Measurements from ENCODE around the gene KCNK17.

Gene KCNK17

GRCh38 chr6:39353698-39354315, 39.6 kb upstream of the KCNK17 start:
- DNase-seq (ENCODE audit: low read depth): no peak
- no peak overlapping the region for H3K4me3 ChIP-seq (ENCODE audit: low read depth, low read length)
- TF ChIP-seq CTCF (IDR thresholded peaks at IDR 0.05; ENCODE audit: control insufficient read depth, extremely low read depth, insufficient read depth): no peak

- H3K4me3 ChIP-seq (ENCODE audit: low read depth, low read length): no peak overlapping the region
- DNase-seq (ENCODE audit: low read depth): no peak
- TF ChIP-seq CTCF (IDR thresholded peaks at IDR 0.05; ENCODE audit: control insufficient read depth, extremely low read depth, insufficient read depth): no peak
Observed at GRCh38 chr6:39350723-39351505, 36.7 kb upstream of the KCNK17 start.

- DNase-seq (ENCODE audit: low read depth): no peak
- no peak overlapping the region for H3K4me3 ChIP-seq (ENCODE audit: low read depth, low read length)
- no peak for TF ChIP-seq CTCF (IDR thresholded peaks at IDR 0.05; ENCODE audit: control insufficient read depth, extremely low read depth, insufficient read depth)
Observed at GRCh38 chr6:39348740-39349139, 34.5 kb upstream of the KCNK17 start.

DNA sequence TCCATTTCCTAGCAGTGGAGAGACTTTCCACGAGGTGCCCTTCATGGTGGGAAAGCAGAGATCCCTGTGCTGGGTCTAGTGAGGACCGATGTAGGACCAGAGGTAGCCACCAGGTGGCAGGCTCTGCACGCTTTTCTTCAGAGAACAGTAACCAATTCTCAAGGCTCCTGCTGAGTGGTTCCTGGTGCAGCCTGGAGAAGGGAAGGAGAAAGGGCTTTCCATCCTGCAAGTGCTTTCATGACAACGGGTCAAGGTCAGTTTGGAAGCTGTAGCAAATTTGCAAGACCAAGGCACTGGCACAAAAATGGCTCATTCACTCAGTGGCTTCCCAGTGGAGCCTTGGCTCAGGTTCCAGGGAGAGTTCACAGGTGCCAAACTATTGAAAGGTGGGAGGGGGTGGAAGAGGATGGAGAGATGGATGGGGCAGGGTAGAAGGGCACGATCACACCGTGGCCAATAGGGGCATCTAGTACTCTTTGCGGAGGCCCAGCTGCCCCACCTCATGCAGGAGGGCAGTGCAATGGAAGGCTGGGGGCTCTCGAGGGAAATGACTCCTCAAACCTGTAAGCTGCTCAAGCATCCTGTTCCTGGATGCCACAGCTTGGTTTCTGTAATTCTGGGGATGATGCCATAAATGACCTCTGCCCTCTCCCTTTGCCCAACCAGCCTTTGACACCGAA, 33.8 kb upstream of the KCNK17 start:
- no peak for DNase-seq (ENCODE audit: low read depth)
- H3K4me3 ChIP-seq (ENCODE audit: low read depth, low read length): no peak overlapping the region
- peak; percentile 87 for TF ChIP-seq CTCF (IDR thresholded peaks at IDR 0.05; ENCODE audit: control insufficient read depth, extremely low read depth, insufficient read depth)

- no peak for TF ChIP-seq CTCF (IDR thresholded peaks at IDR 0.05; ENCODE audit: control insufficient read depth, extremely low read depth, insufficient read depth)
- DNase-seq (ENCODE audit: low read depth): no peak
- no peak overlapping the region for H3K4me3 ChIP-seq (ENCODE audit: low read depth, low read length)
Observed at GRCh38 chr6:39347206-39347605, 33.0 kb upstream of the KCNK17 start.

DNA sequence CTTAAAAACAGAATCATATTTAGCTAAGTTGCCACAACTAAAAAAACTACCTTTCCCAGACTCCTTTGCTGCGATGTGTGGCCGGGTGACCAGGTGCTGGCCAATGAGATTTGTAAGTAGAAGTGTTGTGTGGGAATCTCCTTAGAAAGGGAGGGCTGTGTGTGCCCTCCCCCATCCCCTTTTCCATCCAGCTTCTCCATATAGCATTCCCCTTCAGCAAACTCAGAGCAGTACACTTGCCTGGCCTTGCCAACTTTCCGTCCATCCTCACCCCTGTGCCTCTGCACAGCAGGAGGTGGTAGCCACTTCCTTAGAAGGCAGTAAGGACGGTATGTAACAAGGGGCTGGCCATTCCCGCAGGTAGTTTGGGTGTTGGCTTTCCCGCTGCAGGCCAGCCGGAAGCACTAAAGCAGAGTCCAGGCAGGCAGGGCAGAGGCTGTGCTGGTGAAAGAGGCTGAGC, 30.6 kb upstream of the KCNK17 start:
- TF ChIP-seq CTCF (IDR thresholded peaks at IDR 0.05; ENCODE audit: control insufficient read depth, extremely low read depth, insufficient read depth): no peak
- no peak overlapping the region for H3K4me3 ChIP-seq (ENCODE audit: low read depth, low read length)
- DNase-seq (ENCODE audit: low read depth): no peak
